HepG2 (cell line): Measurements from ENCODE around the gene SIX4.

ENCODE experiments used
- EP300 ChIP-seq, 3 experiments: sonication (generic) in 1 of 3; formaldehyde crosslinking in 1 of 3; IDR thresholded peaks; 2 replicates each; pipeline versions ENCODE4 v1.5.1 to v1.6.1; 2011 to 2020; ENCODE audit warnings: low read depth in 2 of 3, low read length in 2 of 3, borderline replicate concordance in 1 of 3, improper control_type of control experiment in 1 of 3, mild to moderate bottlenecking in 1 of 3, missing genetic modification reagents in 1 of 3, moderate library complexity in 1 of 3
- EZH2 ChIP-seq: conservative IDR thresholded peaks from 2 replicates; pipeline ENCODE4 v1.6.1; 2012; ENCODE audit warnings: mild to moderate bottlenecking, low read depth, low read length, moderate library complexity
- GABPB1 ChIP-seq: IDR thresholded peaks from 2 replicates; pipeline ENCODE4 v1.6.1; 2016; ENCODE audit warnings: mild to moderate bottlenecking, missing genetic modification reagents, moderate library complexity, missing compliant biosample characterization
- MTA1 ChIP-seq: sonication (generic); formaldehyde crosslinking; IDR thresholded peaks from 2 replicates; pipeline ENCODE4 v1.4.0; 2020; ENCODE audit warnings: missing genetic modification reagents, mild to moderate bottlenecking, borderline replicate concordance
- RXRB ChIP-seq: IDR thresholded peaks from 2 replicates; pipeline ENCODE4 v1.6.1; 2016; ENCODE audit warnings: borderline replicate concordance, missing genetic modification reagents, missing compliant biosample characterization
- U2AF1 ChIP-seq: fragments of 200-400 bp; formaldehyde crosslinking; optimal IDR thresholded peaks from 2 replicates; pipeline ENCODE3; 2017; ENCODE audit warnings: mild to moderate bottlenecking, low read depth, low read length
- ZNF234 ChIP-seq: sonication (generic); formaldehyde crosslinking; conservative IDR thresholded peaks from 2 replicates; pipeline ENCODE4 v1.5.1; 2020; ENCODE audit warnings: mild to moderate bottlenecking, missing genetic modification reagents
- ZNF773 ChIP-seq: sonication (generic); formaldehyde crosslinking; IDR thresholded peaks from 2 replicates; pipeline ENCODE4 v1.4.0; 2020; ENCODE audit warnings: missing genetic modification reagents, borderline replicate concordance
- TF ChIP-seq, protein P1 (sequence below): sonication (generic); formaldehyde crosslinking; IDR thresholded peaks from 2 replicates; pipeline ENCODE4 v1.5.0; 2020; ENCODE audit warnings: mild to moderate bottlenecking, missing genetic modification reagents
- TF ChIP-seq, protein P2 (sequence below): sonication (generic); formaldehyde crosslinking; IDR thresholded peaks from 2 replicates; pipeline ENCODE4 v1.5.0; 2020; ENCODE audit warnings: mild to moderate bottlenecking, missing genetic modification reagents, moderate library complexity
- TF ChIP-seq, protein P3 (sequence below): sonication (generic); formaldehyde crosslinking; IDR thresholded peaks from 2 replicates; pipeline ENCODE4 v1.4.0; 2020; ENCODE audit warnings: missing genetic modification reagents
- TF ChIP-seq, protein P4 (sequence below): sonication (generic); formaldehyde crosslinking; IDR thresholded peaks from 2 replicates; pipeline ENCODE4 v1.4.0; 2020; ENCODE audit warnings: missing genetic modification reagents, low read depth, mild to moderate bottlenecking, borderline replicate concordance

DNA sequence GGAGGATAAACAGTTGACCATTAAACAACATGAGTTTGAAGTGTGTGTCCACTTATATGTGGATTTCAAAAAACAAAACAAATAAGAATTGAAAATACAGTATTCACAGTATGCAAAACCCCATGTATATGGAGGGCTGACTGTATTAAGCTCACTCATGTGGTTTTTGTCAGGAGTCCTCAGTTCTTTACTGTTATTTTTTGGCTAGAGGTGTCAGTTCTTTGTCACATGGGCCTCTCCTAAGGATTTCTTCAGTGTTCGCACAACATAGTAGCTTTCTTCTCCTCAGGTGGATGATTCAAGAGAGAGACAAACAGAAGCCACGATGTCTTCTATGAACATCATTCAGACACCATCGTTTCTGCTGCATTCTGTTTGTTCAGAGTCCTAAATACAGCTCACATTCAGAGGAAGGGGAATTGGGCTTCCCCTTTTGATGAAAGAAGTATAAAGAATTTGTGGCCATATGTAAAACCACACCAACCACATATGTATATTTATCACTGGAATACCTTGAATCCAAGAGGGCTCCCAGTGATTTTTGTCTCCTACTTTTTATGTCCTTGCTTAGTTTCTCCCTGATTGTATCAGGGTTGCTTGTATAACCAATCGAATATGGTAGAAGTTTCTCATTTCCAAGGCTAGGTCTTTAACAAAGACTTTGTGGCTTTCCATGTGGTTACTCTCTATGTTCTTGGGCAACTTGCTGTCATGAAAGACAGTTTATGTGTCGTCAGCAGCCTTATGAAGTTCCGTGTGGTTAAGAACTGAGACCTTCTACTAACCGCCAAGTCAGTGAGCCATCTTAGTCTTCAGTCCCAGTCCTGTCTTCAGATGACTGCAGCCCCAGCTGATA lies 29.3 kb upstream of the SIX4 start:
- TF ChIP-seq, protein P1, sequence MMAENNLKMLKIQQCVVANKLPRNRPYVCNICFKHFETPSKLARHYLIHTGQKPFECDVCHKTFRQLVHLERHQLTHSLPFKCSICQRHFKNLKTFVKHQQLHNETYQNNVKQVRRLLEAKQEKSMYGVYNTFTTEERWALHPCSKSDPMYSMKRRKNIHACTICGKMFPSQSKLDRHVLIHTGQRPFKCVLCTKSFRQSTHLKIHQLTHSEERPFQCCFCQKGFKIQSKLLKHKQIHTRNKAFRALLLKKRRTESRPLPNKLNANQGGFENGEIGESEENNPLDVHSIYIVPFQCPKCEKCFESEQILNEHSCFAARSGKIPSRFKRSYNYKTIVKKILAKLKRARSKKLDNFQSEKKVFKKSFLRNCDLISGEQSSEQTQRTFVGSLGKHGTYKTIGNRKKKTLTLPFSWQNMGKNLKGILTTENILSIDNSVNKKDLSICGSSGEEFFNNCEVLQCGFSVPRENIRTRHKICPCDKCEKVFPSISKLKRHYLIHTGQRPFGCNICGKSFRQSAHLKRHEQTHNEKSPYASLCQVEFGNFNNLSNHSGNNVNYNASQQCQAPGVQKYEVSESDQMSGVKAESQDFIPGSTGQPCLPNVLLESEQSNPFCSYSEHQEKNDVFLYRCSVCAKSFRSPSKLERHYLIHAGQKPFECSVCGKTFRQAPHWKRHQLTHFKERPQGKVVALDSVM = no peak
- TF ChIP-seq, protein P2, sequence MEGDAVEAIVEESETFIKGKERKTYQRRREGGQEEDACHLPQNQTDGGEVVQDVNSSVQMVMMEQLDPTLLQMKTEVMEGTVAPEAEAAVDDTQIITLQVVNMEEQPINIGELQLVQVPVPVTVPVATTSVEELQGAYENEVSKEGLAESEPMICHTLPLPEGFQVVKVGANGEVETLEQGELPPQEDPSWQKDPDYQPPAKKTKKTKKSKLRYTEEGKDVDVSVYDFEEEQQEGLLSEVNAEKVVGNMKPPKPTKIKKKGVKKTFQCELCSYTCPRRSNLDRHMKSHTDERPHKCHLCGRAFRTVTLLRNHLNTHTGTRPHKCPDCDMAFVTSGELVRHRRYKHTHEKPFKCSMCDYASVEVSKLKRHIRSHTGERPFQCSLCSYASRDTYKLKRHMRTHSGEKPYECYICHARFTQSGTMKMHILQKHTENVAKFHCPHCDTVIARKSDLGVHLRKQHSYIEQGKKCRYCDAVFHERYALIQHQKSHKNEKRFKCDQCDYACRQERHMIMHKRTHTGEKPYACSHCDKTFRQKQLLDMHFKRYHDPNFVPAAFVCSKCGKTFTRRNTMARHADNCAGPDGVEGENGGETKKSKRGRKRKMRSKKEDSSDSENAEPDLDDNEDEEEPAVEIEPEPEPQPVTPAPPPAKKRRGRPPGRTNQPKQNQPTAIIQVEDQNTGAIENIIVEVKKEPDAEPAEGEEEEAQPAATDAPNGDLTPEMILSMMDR (CRISPR knock-in tag) = no peak
- TF ChIP-seq GABPB1 (CRISPR knock-in tag) (no peak), ZNF234 (CRISPR knock-in tag) (no peak), MTA1 (CRISPR knock-in tag) (no peak), EZH2 (no peak), U2AF1 (no peak), ZNF773 (CRISPR knock-in tag) (no peak), EP300 (IDR thresholded peaks at IDR 0.05; ENCODE audit: low read depth in 2 of 2, low read length in 2 of 2) (no peak), EP300 (CRISPR knock-in tag; IDR thresholded peaks at IDR 0.05; ENCODE audit: borderline replicate concordance) (no peak), RXRB (CRISPR knock-in tag) (no peak)
- TF ChIP-seq, protein P3, sequence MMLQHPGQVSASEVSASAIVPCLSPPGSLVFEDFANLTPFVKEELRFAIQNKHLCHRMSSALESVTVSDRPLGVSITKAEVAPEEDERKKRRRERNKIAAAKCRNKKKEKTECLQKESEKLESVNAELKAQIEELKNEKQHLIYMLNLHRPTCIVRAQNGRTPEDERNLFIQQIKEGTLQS (CRISPR knock-in tag) = no peak
- TF ChIP-seq, protein P4, sequence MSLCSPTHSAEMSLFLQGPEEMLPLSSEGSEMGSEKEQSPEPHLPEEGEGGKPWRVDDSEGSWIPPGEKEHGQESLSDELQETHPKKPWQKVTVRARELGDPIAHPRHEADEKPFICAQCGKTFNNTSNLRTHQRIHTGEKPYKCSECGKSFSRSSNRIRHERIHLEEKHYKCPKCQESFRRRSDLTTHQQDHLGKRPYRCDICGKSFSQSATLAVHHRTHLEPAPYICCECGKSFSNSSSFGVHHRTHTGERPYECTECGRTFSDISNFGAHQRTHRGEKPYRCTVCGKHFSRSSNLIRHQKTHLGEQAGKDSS (CRISPR knock-in tag) = no peak
